Heart left ventricle (tissue), 13 donors: Measurements from ENCODE around the gene ZNF488.

Source experiments
- POLR2A ChIP-seq, 2 donors: fragments of 450-650 bp; IDR thresholded peaks; one replicate each; pipeline ENCODE4 v1.6.1; 2017; ENCODE audit warnings: antibody characterized with exemption in 2 of 2, mild to moderate bottlenecking in 2 of 2, moderate library complexity in 2 of 2
- TF ChIP-seq, protein P1 (sequence below), 12 donors: fragments of 200-600 bp; sonication (generic) in 4 of 12; IDR thresholded peaks; one replicate each; pipeline versions ENCODE4 v1.5.0 to v1.8.0; 2018 to 2022; ENCODE audit warnings: antibody characterized with exemption in 12 of 12, mild to moderate bottlenecking in 5 of 12
- donor health status: ischemic (EF 13 %, LVEDD 7.1; RV severe dilation, severe dysfunction).
- donor health status: DM: no; HTN: yes; CAD: no.
- donor health status: DM: no; HTN: no; CAD: no.
- donor health status: ischemic (EF 25% LVEDD 6.9; RV normal size, moderate dysfunction).
- donor health status: ischemic (EF 25% LVEDD 5.7; RV mildly dilated, moderate dysfunction).
- donor health status: ischemic (EF 35%, LVEDD 5.7; RV mildly dilated, moderate dysfunction).
- donor health status: nonischemic (EF 11% LVEDD 7.7; RV severe dilation, severe dysfunction).
- donor health status: DM: yes; HTN: yes; CAD: no.
- donor health status: PGD.
- donor health status: ischemic (EF 29% LVEDD 5.4; RV normal size, mild dysfunction).
- donor health status: nonischemic (EF 23%, LVEDD 6.1; RV moderate dilation, normal function).

DNA sequence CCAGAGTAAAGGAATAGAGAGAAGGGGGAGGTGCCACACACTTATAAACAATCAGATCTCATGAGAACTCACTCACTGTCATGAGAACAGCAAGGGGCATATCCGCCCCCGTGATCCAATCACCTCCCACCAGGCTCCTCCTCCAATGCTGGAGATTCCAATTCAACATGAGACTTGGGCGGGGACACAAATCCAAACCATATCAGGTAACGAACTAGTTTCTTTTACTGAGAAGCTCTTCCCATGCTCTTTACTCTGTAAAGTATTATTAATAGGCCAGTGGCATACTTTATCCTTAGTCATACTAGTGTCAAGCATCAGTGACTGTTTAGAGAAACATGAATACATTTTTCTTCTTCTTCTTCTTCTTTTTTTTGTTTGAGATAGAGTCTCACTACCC lies 39.4 kb upstream of the ZNF488 start:
- TF ChIP-seq, protein P1, sequence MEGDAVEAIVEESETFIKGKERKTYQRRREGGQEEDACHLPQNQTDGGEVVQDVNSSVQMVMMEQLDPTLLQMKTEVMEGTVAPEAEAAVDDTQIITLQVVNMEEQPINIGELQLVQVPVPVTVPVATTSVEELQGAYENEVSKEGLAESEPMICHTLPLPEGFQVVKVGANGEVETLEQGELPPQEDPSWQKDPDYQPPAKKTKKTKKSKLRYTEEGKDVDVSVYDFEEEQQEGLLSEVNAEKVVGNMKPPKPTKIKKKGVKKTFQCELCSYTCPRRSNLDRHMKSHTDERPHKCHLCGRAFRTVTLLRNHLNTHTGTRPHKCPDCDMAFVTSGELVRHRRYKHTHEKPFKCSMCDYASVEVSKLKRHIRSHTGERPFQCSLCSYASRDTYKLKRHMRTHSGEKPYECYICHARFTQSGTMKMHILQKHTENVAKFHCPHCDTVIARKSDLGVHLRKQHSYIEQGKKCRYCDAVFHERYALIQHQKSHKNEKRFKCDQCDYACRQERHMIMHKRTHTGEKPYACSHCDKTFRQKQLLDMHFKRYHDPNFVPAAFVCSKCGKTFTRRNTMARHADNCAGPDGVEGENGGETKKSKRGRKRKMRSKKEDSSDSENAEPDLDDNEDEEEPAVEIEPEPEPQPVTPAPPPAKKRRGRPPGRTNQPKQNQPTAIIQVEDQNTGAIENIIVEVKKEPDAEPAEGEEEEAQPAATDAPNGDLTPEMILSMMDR (IDR thresholded peaks at IDR 0.05) = no peak
- no peak for TF ChIP-seq POLR2A (IDR thresholded peaks at IDR 0.05)
